ENCODE measurements around the gene MT1X. TPM values are rescaled to one million over a fixed set of nuclear protein-coding genes. Genes with fewer than 3 reads are reported as not detected.

The MT1X gene
- 443 to 894 TPM (median 703 TPM) in 5 replicates for total RNA-seq (2022; extraction: Qiagen RNA extraction)

DNA sequence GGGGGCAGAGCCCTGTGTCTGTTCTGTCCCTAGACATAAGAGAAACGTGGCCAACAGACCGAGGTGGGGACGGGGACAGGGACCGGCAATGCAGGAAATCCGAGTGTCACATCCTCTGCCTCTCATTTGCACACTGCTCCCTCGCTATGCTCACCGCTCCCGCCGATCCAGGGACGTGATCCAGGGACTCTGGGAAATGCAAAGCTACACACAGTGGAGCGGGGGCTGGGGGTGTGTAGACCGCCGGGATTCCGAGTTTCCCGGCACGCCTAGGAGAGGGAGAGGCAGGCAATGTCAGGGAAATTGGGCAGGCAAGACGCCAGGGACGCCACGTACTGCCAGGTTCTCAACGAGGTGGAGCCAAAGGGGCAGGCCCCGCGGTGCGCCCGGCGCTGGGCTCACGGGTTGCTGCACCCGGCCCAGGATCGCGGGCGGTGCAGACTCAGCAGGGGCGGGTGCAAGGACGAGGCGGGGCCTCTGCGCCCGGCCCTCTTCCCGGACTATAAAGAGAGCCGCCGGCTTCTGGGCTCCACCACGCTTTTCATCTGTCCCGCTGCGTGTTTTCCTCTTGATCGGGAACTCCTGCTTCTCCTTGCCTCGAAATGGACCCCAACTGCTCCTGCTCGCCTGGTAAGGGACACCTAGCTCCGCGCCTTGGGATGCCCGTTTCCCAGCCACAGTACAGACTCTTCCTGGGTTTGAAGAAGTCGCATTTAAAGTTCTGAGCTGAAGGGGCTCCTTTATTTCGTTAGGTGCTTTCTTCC lies at the start of gene MT1X:
Gene MT1X (plus strand): TSS at position 532 of the 764 bp plus-strand sequence. CDS start 71 bp downstream, at position 603.

DNA sequence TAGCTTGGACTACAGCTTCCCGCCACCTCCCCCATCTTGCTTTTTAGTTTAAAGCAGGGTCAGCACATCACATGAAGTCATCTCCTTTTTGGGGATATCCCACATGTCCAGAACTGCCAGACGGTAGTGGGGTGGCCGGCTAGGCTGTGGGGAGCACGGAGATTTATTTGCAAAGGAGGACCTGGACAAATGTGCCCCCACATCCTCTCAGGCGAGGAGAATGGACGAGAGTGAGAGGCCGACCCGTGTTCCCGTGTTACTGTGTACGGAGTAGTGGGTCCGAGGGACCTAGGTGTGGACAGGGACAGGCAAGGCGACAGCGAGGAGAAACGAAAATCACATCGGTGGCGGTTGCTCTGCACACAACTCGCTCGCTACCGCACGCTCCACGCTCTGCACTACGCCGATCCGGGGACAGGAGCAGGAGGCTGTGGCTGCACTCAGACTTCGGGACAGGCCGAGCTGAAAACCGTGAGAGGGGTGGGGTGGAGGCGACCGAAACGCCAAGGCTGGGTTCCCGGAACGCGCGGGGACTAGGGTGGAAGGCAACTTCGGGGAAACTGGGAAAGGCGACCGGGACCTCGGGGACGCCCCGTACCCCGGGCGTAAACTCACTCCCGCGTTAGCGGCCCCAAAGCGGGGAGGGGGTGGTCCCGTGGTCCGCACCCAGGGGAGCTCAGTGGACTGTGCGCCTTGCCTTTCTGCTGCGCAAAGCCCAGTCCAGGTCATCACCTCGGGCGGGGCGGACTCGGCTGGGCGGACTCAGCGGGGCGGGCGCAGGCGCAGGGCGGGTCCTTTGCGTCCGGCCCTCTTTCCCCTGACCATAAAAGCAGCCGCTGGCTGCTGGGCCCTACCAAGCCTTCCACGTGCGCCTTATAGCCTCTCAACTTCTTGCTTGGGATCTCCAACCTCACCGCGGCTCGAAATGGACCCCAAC lies 44.2 kb upstream of the MT1X start, which contains the start of gene MT1A:
Gene MT1A (plus strand): TSS at position 853 of the 937 bp plus-strand sequence. CDS start 73 bp downstream, at position 926.

DNA sequence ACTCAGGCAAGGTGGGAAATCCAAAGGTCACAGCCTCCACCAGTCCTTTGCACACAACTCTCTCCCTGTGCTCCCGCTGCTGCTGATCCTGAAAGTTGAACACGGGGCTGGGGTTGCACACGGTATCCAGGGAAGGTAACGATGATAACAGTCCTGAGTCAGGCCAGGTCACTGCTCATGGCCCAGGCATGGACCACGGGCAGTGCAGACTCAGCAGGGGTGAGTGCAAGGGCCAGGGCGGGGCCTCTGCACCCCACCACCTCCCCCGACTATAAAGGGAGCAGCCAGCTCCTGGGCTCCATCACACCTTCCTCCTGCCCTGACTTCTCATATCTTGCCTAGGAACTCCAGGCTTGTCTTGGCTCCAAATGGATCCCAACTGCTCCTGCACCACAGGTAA lies 30.7 kb upstream of the MT1X start, which contains the start of gene MT1B:
Gene MT1B (plus strand): TSS at position 301 of the 400 bp plus-strand sequence. CDS start 68 bp downstream, at position 369.

DNA sequence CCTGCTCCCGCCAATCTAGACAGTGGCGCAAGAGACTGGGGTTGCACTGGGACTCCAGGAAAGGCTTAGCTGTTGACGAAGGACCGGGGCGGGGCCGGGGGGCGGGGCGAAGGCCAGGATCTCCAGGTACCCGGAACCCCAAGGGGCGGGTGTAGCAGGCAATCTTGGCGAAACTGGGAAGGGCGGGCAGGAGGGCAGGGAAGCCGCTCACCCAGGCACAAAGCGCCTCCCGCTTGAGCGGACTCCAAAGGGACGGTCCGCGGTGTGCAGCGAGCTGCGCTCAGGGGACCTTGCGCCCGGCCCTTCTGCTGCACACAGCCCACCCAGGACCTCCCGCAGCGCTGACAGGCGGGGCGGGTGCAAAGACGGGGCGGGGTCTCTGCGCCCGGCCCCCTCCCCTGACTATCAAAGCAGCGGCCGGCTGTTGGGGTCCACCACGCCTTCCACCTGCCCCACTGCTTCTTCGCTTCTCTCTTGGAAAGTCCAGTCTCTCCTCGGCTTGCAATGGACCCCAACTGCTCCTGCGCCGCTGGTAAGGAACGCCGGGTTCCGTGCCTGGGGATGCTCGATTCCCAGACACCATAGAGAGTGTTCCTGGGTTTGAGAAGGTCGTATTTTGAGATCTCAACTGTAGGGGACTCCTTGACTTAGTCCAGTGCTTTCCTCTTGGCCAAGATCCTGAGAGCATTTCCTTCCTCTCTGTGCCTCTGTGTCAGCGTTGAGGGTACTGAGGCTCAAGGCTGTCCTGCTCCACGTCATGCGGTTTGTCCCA lies 24.5 kb upstream of the MT1X start, which contains the start of gene MT1F:
Gene MT1F (plus strand): TSS at position 405 of the 772 bp plus-strand sequence. CDS start 100 bp downstream, at position 505.

DNA sequence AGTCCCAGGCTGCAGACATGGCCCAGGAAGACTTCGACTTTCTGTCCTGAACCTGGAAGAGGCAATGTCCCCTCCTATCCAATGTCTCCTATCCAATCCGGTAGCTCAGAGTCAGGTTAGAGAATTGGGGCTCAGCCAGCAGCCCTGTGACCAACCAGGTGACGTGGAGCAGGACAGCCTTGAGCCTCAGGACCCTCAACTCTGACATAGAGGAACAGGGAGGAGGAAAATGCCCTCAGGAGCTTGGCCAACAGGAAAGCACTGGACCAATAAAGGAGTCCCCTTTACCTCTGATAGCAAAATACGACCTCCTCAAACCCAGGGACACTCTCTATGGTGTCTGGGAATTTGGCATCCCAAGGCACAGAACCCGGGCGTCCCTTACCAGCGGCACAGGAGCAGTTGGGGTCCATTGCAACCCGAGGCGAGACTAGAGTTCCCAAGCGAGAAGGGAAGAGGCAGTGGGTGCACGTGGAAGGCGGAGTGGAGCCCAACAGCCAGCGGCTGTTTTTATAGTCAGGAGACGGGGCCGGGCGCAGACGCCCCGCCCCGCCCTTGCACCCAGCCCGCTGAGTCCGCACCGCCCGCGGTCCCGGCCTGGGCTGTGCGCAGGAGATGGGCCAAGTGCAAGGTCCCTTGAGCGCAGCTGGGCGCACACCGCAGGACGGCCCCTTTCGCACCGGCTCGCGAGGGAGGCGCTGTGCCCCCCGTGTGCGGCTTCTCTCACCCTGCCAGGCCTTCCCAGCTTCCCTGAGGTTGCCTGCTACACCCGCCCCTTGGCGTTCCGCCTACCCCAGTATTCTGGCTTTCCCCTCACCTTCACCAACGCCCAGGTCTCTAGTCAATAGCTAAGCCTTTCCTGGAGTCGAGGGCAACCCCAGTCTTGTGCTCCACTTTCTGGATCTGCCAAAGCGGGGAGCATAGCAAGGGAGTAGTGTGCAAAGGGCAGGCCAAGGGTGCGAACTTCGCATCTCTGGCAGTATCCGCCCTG lies 14.4 kb upstream of the MT1X start, which contains the start of gene MT1G:
Gene MT1G (minus strand): TSS at position 485 of the 991 bp plus-strand sequence. CDS start 72 bp downstream, at position 413.

DNA sequence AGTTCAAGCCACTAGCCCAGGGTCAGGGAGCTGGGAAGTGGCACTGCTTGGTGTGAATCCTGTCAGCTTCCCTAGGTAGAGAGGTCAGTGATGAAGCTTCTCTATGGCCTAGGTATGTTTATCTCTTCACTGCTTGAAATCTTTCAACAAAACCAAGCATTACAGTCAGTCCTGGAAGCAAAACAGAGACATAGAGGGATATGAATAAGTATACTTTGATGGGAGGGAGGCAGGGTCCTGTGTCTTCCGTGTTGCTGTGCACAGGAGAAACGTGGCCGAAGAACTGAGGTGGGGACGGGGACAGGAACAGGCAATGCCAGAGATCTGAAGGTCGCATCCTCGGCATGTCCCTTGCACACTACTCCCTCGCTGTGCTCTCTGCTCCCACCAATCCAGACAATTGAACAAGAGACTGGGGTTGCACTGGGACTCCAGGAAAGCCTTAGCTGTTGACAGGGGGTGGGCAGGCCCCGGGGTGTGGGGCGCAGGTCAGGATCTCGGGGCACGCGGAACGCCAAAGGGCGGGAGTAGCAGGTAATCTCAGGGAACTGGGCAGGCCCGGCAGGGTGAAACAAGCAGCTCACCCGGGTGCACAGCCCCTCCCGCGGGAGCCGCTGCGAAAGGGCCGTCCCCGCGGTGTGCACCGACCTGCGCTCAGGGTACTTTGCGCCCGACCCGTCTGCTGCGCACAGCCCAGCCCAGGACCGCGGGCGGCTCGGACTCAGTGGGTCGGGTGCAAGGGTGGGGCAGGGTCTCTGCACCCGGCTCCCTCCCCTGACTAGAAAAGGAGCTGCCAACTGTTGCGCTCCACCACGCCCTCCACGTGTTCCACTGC lies 13.0 kb upstream of the MT1X start, which contains the start of gene MT1H:
Gene MT1H (plus strand): TSS at position 810 of the 835 bp plus-strand sequence. CDS start 71 bp downstream, outside the sequence.

DNA sequence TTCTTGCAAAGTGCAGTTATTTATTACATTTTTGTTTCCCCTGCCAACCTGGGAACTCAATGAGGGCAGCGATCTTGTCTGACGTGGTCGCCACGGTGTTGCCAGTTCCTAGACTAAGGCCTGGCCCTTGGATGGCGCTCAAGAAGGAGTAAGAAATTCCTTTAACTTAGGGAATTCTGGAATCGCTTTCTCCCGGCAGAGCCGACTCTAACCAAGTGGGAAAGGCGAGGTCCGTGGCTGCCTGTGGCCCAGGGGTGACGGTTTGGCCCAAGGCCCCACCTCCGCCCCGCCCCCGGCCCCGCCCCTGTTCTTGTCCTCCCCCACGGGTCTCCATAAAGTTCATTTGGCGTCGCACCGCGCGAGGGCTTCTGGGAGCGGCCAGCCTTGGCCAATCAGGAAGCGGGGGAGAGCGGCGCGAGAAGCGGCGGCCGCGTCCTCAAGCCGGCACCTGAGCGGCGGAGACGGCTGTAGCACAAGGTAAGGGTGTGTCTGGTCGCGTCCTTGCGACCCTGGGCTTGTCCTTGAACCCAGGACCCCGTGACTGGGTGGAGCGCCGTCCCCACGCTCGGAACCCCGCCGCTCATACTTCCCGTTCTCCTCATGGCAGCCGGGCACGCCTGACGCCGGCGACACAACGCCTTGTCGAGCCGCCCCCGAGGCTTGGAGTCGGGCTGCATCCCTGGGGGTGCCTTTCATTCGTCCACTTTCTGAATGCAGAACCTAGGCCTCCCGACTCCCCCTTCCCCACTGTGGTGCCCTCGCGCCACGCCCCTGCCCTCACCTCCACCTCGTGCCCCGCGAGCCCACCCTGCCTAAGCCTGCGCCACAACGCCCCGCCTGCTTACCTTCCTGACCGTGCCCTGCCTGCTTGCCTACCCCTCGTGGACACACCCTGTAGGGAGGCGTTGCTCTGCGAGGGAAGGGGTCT lies 47.7 kb downstream of the MT1X start, which contains the start of gene NUP93:
Gene NUP93 (plus strand): TSS at position 395 of the 928 bp plus-strand sequence. CDS start 18,119 bp downstream, outside the sequence.

Other genes with a start within 250 kb of the MT1X start
- 99.1 to 127 TPM (median 121 TPM) in 5 replicates for gene NUDT21, start 231.1 kb upstream of the MT1X start, total RNA-seq (2022; extraction: Qiagen RNA extraction)
- gene OGFOD1, start 230.9 kb upstream of the MT1X start, total RNA-seq (2022; extraction: Qiagen RNA extraction), result 66.1 to 90.4 TPM (median 77.6 TPM) in 5 replicates
- gene BBS2, start 162.4 kb upstream of the MT1X start, total RNA-seq (2022; extraction: Qiagen RNA extraction), result 16.4 to 24.9 TPM (median 21.6 TPM) in 5 replicates
- not detected in 5 replicates for gene MT4, start 117.4 kb upstream of the MT1X start, total RNA-seq (2022; extraction: Qiagen RNA extraction)
- 0.29 to 0.64 TPM (median 0.48 TPM) in 3 of 5 replicates, not detected in the others for gene MT3, start 92.9 kb upstream of the MT1X start, total RNA-seq (2022; extraction: Qiagen RNA extraction)
- gene MT2A, start 73.9 kb upstream of the MT1X start, total RNA-seq (2022; extraction: Qiagen RNA extraction), result 1,681 to 2,830 TPM (median 2,314 TPM) in 5 replicates
- gene MT1E, start 56.7 kb upstream of the MT1X start, total RNA-seq (2022; extraction: Qiagen RNA extraction), result not detected in 5 replicates
- not detected in 5 replicates for gene MT1M, start 49.8 kb upstream of the MT1X start, total RNA-seq (2022; extraction: Qiagen RNA extraction)
- gene MT1A, start 43.8 kb upstream of the MT1X start, total RNA-seq (2022; extraction: Qiagen RNA extraction), result 20.9 to 34.1 TPM (median 28.8 TPM) in 5 replicates
- 0.54 to 0.70 TPM (median 0.61 TPM) in 3 of 5 replicates, not detected in the others for gene MT1B, start 30.6 kb upstream of the MT1X start, total RNA-seq (2022; extraction: Qiagen RNA extraction)
- gene MT1F, start 24.5 kb upstream of the MT1X start, total RNA-seq (2022; extraction: Qiagen RNA extraction), result 17.4 to 29.3 TPM (median 19.9 TPM) in 5 replicates
- not detected in 5 replicates for gene MT1G, start 14.4 kb upstream of the MT1X start, total RNA-seq (2022; extraction: Qiagen RNA extraction)
- gene MT1H, start 12.7 kb upstream of the MT1X start, total RNA-seq (2022; extraction: Qiagen RNA extraction), result not detected in 5 replicates
- 87.9 to 108 TPM (median 101 TPM) in 5 replicates for gene NUP93, start 47.7 kb downstream of the MT1X start, total RNA-seq (2022; extraction: Qiagen RNA extraction)
- not detected in 5 replicates for gene SLC12A3, start 182.7 kb downstream of the MT1X start, total RNA-seq (2022; extraction: Qiagen RNA extraction)
- 85.7 to 95.2 TPM (median 87.1 TPM) in 5 replicates for gene HERPUD1, start 249.7 kb downstream of the MT1X start, total RNA-seq (2022; extraction: Qiagen RNA extraction)